ENCODE measurements around the gene PLTP. TPM values are rescaled to one million over a fixed set of nuclear protein-coding genes. Genes with fewer than 3 reads are reported as not detected.

The PLTP gene
- total RNA-seq, 4 donors from 2014 or later = 31.2 to 221 (median 113) TPM

GRCh38 chr20:45937765-45938164 lies 25.8 kb upstream of the PLTP start:
- H3K36me3 ChIP-seq = no peaks in the 10 kb centered on the region
- intact Hi-C loops (cut with DNase I; ENCODE audit: low total_unique reads) = no loop called here
- no peaks in the 10 kb centered on the region for H3K9me3 ChIP-seq
- H3K4me3 ChIP-seq = no peak overlapping the region
- peak overlapping the region; percentile 2 to 99 for H3K27ac ChIP-seq
- no peak for DNase-seq
- TF ChIP-seq POLR2A (IDR thresholded peaks at IDR 0.05) = no peak
- TF ChIP-seq CTCF (IDR thresholded peaks at IDR 0.05) = no peak
- H3K4me1 ChIP-seq = peaks cover 3 to 6% of the 10 kb centered on the region in 2 donors
- no peaks in the 10 kb centered on the region for H3K27me3 ChIP-seq

GRCh38 chr20:45935416-45936046 lies 23.6 kb upstream of the PLTP start:
- H3K9me3 ChIP-seq = no peaks in the 10 kb centered on the region
- H3K27me3 ChIP-seq = no peaks in the 10 kb centered on the region
- peaks cover 3 to 6% of the 10 kb centered on the region in 2 donors for H3K4me1 ChIP-seq
- H3K4me3 ChIP-seq = peak overlapping the region; percentile 42 to 44
- H3K27ac ChIP-seq = peak overlapping the region; percentile 85 to 99
- intact Hi-C loops (cut with DNase I; ENCODE audit: low total_unique reads) = no loop called here
- TF ChIP-seq POLR2A (IDR thresholded peaks at IDR 0.05) (no peak), CTCF (IDR thresholded peaks at IDR 0.05) (no peak)
- no peaks in the 10 kb centered on the region for H3K36me3 ChIP-seq
- no peak for DNase-seq

- Histone ChIP-seq H3K36me3 (no peaks in the 10 kb centered on the region), H3K4me1 (peaks cover 3 to 6% of the 10 kb centered on the region in 2 donors), H3K4me3 (peak within 1 kb of the TSS; percentile 65 to 77), H3K9me3 (no peaks in the 10 kb centered on the region), H3K27me3 (no peaks in the 10 kb centered on the region), H3K27ac (peak within 1 kb of the TSS; percentile 98 to 99)
- DNase-seq = peak; percentile 99
- TF ChIP-seq POLR2A (IDR thresholded peaks at IDR 0.05) = peak; percentile 95 to 98
- TF ChIP-seq CTCF (IDR thresholded peaks at IDR 0.05) = peak in 2 of 4 experiments; percentile 9 to 36
- intact Hi-C loops (cut with DNase I; ENCODE audit: low total_unique reads) = no loop called here
Measured at GRCh38 chr20:45934586-45935415, 22.8 kb upstream of the PLTP start, which contains the start of gene PCIF1. TSS of gene PCIF1 (plus strand) at chr20:45934683. CDS start at chr20:45939000, 4,317 bp downstream.

GRCh38 chr20:45934046-45934585 lies 22.2 kb upstream of the PLTP start:
- peak in 1 of 2 donors; percentile 72 for DNase-seq
- Histone ChIP-seq H3K27ac (peak overlapping the region; percentile 98 to 99), H3K4me3 (peak overlapping the region; percentile 65 to 77), H3K27me3 (no peaks in the 10 kb centered on the region), H3K4me1 (peaks cover 3 to 6% of the 10 kb centered on the region in 2 donors), H3K36me3 (no peaks in the 10 kb centered on the region), H3K9me3 (no peaks in the 10 kb centered on the region)
- intact Hi-C loops (cut with DNase I; ENCODE audit: low total_unique reads) = no loop called here
- no peak for TF ChIP-seq CTCF (IDR thresholded peaks at IDR 0.05)
